DOHH2 (cell line): ENCODE results near the gene CSTA.

Source experiments
- H3F3A ChIP-seq: fragments of 200-600 bp; sonication (generic), shearing (Covaris generic); 2 replicates; pipeline ENCODE4 v1.6.0; 2016; ENCODE audit warnings: antibody characterized with exemption, mild to moderate bottlenecking; ENCODE audit not compliant: control insufficient read depth, insufficient read depth
- H3K27ac ChIP-seq: fragments of 200-600 bp; sonication (generic); 2 replicates; pipeline ENCODE4 v1.5.1; 2014; ENCODE audit warnings: low read depth, mild to moderate bottlenecking, low read length, moderate library complexity
- H3K27me3 ChIP-seq: fragments of 200-600 bp; sonication (generic); 2 replicates; pipeline ENCODE4 v1.6.1; 2014; ENCODE audit warnings: mild to moderate bottlenecking, low read length, mixed read lengths; ENCODE audit not compliant: control insufficient read depth
- H3K36me3 ChIP-seq: fragments of 200-600 bp; sonication (generic); 2 replicates; pipeline ENCODE4 v1.6.1; 2014; ENCODE audit warnings: mild to moderate bottlenecking, low read length, moderate library complexity, mixed read lengths; ENCODE audit not compliant: control insufficient read depth
- H3K4me1 ChIP-seq: fragments of 200-600 bp; sonication (generic); 2 replicates; pipeline ENCODE4 v1.6.1; 2014; ENCODE audit warnings: mild to moderate bottlenecking, low read length, mixed read lengths; ENCODE audit not compliant: control insufficient read depth
- H3K4me2 ChIP-seq: fragments of 200-600 bp; sonication (generic); 2 replicates; pipeline ENCODE4 v1.6.0; 2014; ENCODE audit warnings: mild to moderate bottlenecking, low read length, moderate library complexity
- H3K4me3 ChIP-seq: fragments of 200-600 bp; sonication (generic); 2 replicates; pipeline ENCODE4 v1.5.1; 2014; ENCODE audit warnings: mild to moderate bottlenecking, low read length, mixed read lengths
- H3K79me2 ChIP-seq: fragments of 200-600 bp; sonication (generic); 2 replicates; pipeline ENCODE4 v1.6.1; 2014; ENCODE audit warnings: mild to moderate bottlenecking, low read length, mixed read lengths; ENCODE audit not compliant: control insufficient read depth
- H3K9me2 ChIP-seq: fragments of 200-600 bp; sonication (generic); replicated peaks from 2 replicates; pipeline ENCODE4 v1.6.1; 2014; ENCODE audit warnings: mild to moderate bottlenecking, low read length, mixed read lengths; ENCODE audit not compliant: control insufficient read depth
- H3K9me3 ChIP-seq: fragments of 200-600 bp; sonication (generic); 2 replicates; pipeline ENCODE4 v1.6.1; 2014; ENCODE audit warnings: antibody characterized with exemption, low read length, mixed read lengths; ENCODE audit not compliant: control insufficient read depth, insufficient read depth
- H4K20me1 ChIP-seq: fragments of 200-600 bp; sonication (generic); 2 replicates; pipeline ENCODE4 v1.6.0; 2014; ENCODE audit warnings: low read depth, mild to moderate bottlenecking, antibody characterized with exemption, low read length, moderate library complexity; ENCODE audit not compliant: control insufficient read depth, insufficient read depth
- CTCF ChIP-seq: fragments of 200-600 bp; sonication (generic); IDR thresholded peaks from one replicate; pipeline ENCODE4 v1.5.1; 2014; ENCODE audit warnings: antibody characterized with exemption, mild to moderate bottlenecking, low read depth, low read length; ENCODE audit not compliant: poor library complexity, severe bottlenecking
- EZH2phosphoT487 ChIP-seq: fragments of 200-600 bp; sonication (generic); IDR thresholded peaks from 2 replicates; pipeline ENCODE4 v1.6.1; 2017; ENCODE audit warnings: borderline replicate concordance, mild to moderate bottlenecking, antibody characterized with exemption, low read length, moderate library complexity, mixed read lengths

Gene CSTA

GRCh38 chr3:122382888-122383666, 58.0 kb downstream of the CSTA start, which contains the start of gene MIX23:
TSS of gene MIX23 (minus strand) at chr3:122383231. CDS start at chr3:122383224, 7 bp downstream.
- TF ChIP-seq CTCF (no peak), EZH2phosphoT487 (no peak)
- Histone ChIP-seq H3K27ac (peak within 1 kb of the TSS; percentile 70), H3K36me3 (peaks cover 61% of the 10 kb centered on the region), H3K4me2 (peak within 1 kb of the TSS; percentile 99), H4K20me1 (0 out of 2 replicates have a peak, but pooled peaks cover 2% of the 10 kb centered on the region), H3K27me3 (no peaks in the 10 kb centered on the region), H3K9me3 (no peaks in the 10 kb centered on the region), H3K79me2 (peaks cover 97% of the 10 kb centered on the region), H3K4me1 (peaks cover 62% of the 10 kb centered on the region), H3K9me2 (no peaks in the 10 kb centered on the region), H3F3A (no peaks in the 10 kb centered on the region), H3K4me3 (peak within 1 kb of the TSS; percentile 76)

- peak within 1 kb of the TSS; percentile 76 for H3K4me3 ChIP-seq
- TF ChIP-seq EZH2phosphoT487 (no peak), CTCF (peak; percentile 78)
- no peaks in the 10 kb centered on the region for H3K27me3 ChIP-seq
- peaks cover 57% of the 10 kb centered on the region for H3K36me3 ChIP-seq
- 0 out of 2 replicates have a peak, but pooled peaks cover 2% of the 10 kb centered on the region for H4K20me1 ChIP-seq
- H3K4me2 ChIP-seq = peak within 1 kb of the TSS; percentile 99
- peaks cover 72% of the 10 kb centered on the region for H3K4me1 ChIP-seq
- no peaks in the 10 kb centered on the region for H3K9me3 ChIP-seq
- peak within 1 kb of the TSS; percentile 70 for H3K27ac ChIP-seq
- H3K79me2 ChIP-seq = peaks cover 95% of the 10 kb centered on the region
- no peaks in the 10 kb centered on the region for H3K9me2 ChIP-seq
- H3F3A ChIP-seq = no peaks in the 10 kb centered on the region
Observed at GRCh38 chr3:122383771-122384697, 59.0 kb downstream of the CSTA start, which contains the start of gene FAM162A. TSS of gene FAM162A (plus strand) at chr3:122384182. CDS start at chr3:122384266, 84 bp downstream.

- Histone ChIP-seq H3K36me3 (peaks cover 45% of the 10 kb centered on the region), H3K27me3 (no peaks in the 10 kb centered on the region), H3K9me3 (no peaks in the 10 kb centered on the region), H3F3A (0 out of 2 replicates have a peak, but pooled peaks cover 2% of the 10 kb centered on the region), H4K20me1 (peaks cover 3% of the 10 kb centered on the region; the same call in 1 of the 2 replicates), H3K4me3 (0 out of 2 replicates have a peak overlapping the region, but pooled peaks have one; percentile 76), H3K4me1 (peaks cover 49% of the 10 kb centered on the region), H3K4me2 (peak overlapping the region; percentile 99), H3K79me2 (peaks cover 88% of the 10 kb centered on the region), H3K9me2 (no peaks in the 10 kb centered on the region), H3K27ac (no peak overlapping the region)
- no peak for TF ChIP-seq EZH2phosphoT487
Observed at GRCh38 chr3:122387709-122388108, 62.7 kb downstream of the CSTA start.
